A673 (cell line): Measurements from ENCODE around the gene LDLRAD3. TPM values are rescaled to one million over a fixed set of nuclear protein-coding genes. Genes with fewer than 3 reads are reported as not detected.
"Not testable (repeated sequence)": the region's sequence is repeated elsewhere in the genome, so short reads cannot be mapped to it uniquely, and the experiment has no call there.

ENCODE experiments used
- BruUV-seq: library from RNA; stranded (reverse); fragments of 400-500 nt; replicated peaks from 2 replicates; lab custom pipeline; 2021; lab: Mats Ljungman, UMichigan
- CTCF ChIA-PET: fragments of 300-600 bp; sonication (Branson Sonifier 250); formaldehyde crosslinking; loops from one replicate; lab custom pipeline; 2022; ENCODE audit warnings: antibody characterized with exemption; lab: Charles Lee
- POLR2A ChIA-PET: fragments of 300-600 bp; sonication (Branson Sonifier 250); formaldehyde crosslinking; loops from one replicate; lab custom pipeline; 2022; ENCODE audit warnings: antibody characterized with exemption; ENCODE audit not compliant: low non-redundant PET; lab: Charles Lee
- DNase-seq: peaks from one replicate; pipeline ENCODE4 v3.0.0-alpha.2; 2015; ENCODE audit warnings: low spot score
- H3K27ac ChIP-seq: fragments of 200-600 bp; sonication (generic); 2 replicates; pipeline ENCODE4 v1.5.1; 2016; ENCODE audit warnings: mixed run types, low read depth, mild to moderate bottlenecking, mixed read lengths, antibody characterized with exemption, low read length; ENCODE audit not compliant: poor library complexity, severe bottlenecking
- H3K27me3 ChIP-seq: fragments of 200-600 bp; sonication (generic); replicated peaks from 2 replicates; pipeline ENCODE4 v1.6.1; 2017; ENCODE audit warnings: mixed run types, low read depth, mild to moderate bottlenecking, mixed read lengths, antibody characterized with exemption, low read length; ENCODE audit not compliant: insufficient read depth, poor library complexity
- H3K36me3 ChIP-seq: fragments of 200-600 bp; sonication (generic); 2 replicates; pipeline ENCODE4 v1.6.1; 2016; ENCODE audit warnings: mixed run types, mild to moderate bottlenecking, mixed read lengths, antibody characterized with exemption, low read length; ENCODE audit not compliant: insufficient read depth, poor library complexity, severe bottlenecking
- H3K4me1 ChIP-seq: fragments of 200-600 bp; sonication (generic); 2 replicates; pipeline ENCODE4 v1.6.1; 2017; ENCODE audit warnings: mixed run types, mild to moderate bottlenecking, mixed read lengths, antibody characterized with exemption, low read length; ENCODE audit not compliant: insufficient read depth, poor library complexity, severe bottlenecking
- H3K4me3 ChIP-seq: fragments of 200-600 bp; sonication (generic); 2 replicates; pipeline ENCODE4 v1.5.1; 2016; ENCODE audit warnings: low read depth, mixed run types, mild to moderate bottlenecking, mixed read lengths, low read length; ENCODE audit not compliant: poor library complexity, severe bottlenecking
- H3K9me3 ChIP-seq: fragments of 200-600 bp; sonication (generic); 2 replicates; pipeline ENCODE4 v1.6.1; 2016; ENCODE audit warnings: mixed run types, low read depth, mild to moderate bottlenecking, mixed read lengths, antibody characterized with exemption, low read length; ENCODE audit not compliant: poor library complexity, severe bottlenecking
- CTCF ChIP-seq: fragments of 300-800, 200-600 bp; sonication (generic); conservative IDR thresholded peaks from 2 replicates; pipeline ENCODE4 v1.5.1; 2017; ENCODE audit warnings: low read depth, mild to moderate bottlenecking, antibody characterized with exemption, low read length, moderate library complexity, mixed read lengths
- EZH2 ChIP-seq: fragments of 200-600 bp; sonication (generic); IDR thresholded peaks from 2 replicates; pipeline ENCODE4 v1.6.1; 2017; ENCODE audit warnings: borderline replicate concordance, low read depth, mild to moderate bottlenecking, mixed read lengths, antibody characterized with exemption, low read length; ENCODE audit not compliant: poor library complexity, severe bottlenecking
- intact Hi-C: fragments of 100-400 bp; cut with micrococcal nuclease; formaldehyde crosslinking; loops from one replicate; pipeline ENCODE4 v1.10.0; 2022; ENCODE audit not compliant: unreplicated experiment
- total RNA-seq: library from RNA; stranded (reverse); gene quantifications from 2 replicates; pipeline ENCODE4 v1.2.3, GENCODE V29; 2021

The LDLRAD3 gene
- total RNA-seq, 1 experiment from 2014 or later, result 13.1 TPM

- no TSS peak for BruUV-seq
- H3K36me3 ChIP-seq, result no peaks in the 10 kb centered on the region
- ChIA-PET CTCF (no interaction called here), POLR2A (no interaction called here)
- peaks cover 6% of the 10 kb centered on the region for H3K9me3 ChIP-seq
- H3K27me3 ChIP-seq, result no peaks in the 10 kb centered on the region
- no peak for DNase-seq
- H3K27ac ChIP-seq, result no peak overlapping the region
- intact Hi-C loops, result no loop called here
- H3K4me3 ChIP-seq, result no peak overlapping the region
- no peaks in the 10 kb centered on the region for H3K4me1 ChIP-seq
- TF ChIP-seq EZH2 (no peak), CTCF (no peak)
Observed at GRCh38 chr11:35907648-35908431, 36.0 kb upstream of the LDLRAD3 start.

GRCh38 chr11:35908432-35908771, 35.5 kb upstream of the LDLRAD3 start:
- DNase-seq, H3K27me3 ChIP-seq, H3K4me1 ChIP-seq, H3K27ac ChIP-seq, H3K4me3 ChIP-seq, intact Hi-C loops, H3K9me3 ChIP-seq, BruUV-seq, POLR2A ChIA-PET, H3K36me3 ChIP-seq, CTCF ChIA-PET: not testable (repeated sequence)

- no peaks in the 10 kb centered on the region for H3K4me1 ChIP-seq
- ChIA-PET POLR2A (no interaction called here), CTCF (interaction anchor here (0.7 kb wide), 1 partner anchor 422 kb away, joined by 3 read pairs; no protein-coding TSS in a partner anchor)
- no peaks in the 10 kb centered on the region for H3K9me3 ChIP-seq
- intact Hi-C loops, result no loop called here
- H3K27me3 ChIP-seq, result no peaks in the 10 kb centered on the region
- H3K27ac ChIP-seq, result no peak overlapping the region
- no peak for DNase-seq
- H3K36me3 ChIP-seq, result no peaks in the 10 kb centered on the region
- TF ChIP-seq EZH2, result no peak
- no peak for TF ChIP-seq CTCF
- no TSS peak for BruUV-seq
- no peak overlapping the region for H3K4me3 ChIP-seq
Observed at GRCh38 chr11:35909511-35910265, 34.2 kb upstream of the LDLRAD3 start.
